GM20000 (cell line): Measurements from ENCODE around the gene USP49.
"Not testable (repeated sequence)": the region's sequence is repeated elsewhere in the genome, so short reads cannot be mapped to it uniquely, and the experiment has no call there.

Source experiments
- DNase-seq: peaks from one replicate; pipeline ENCODE4 v3.0.0; 2012; ENCODE audit warnings: low spot score
- CTCF ChIP-seq: IDR thresholded peaks from 2 replicates; pipeline ENCODE4 v1.5.1; 2012; ENCODE audit warnings: mild to moderate bottlenecking, control low read depth; ENCODE audit errors: extremely low read depth, missing control alignments

USP49 gene

GRCh38 chr6:41821266-41821665, 73.9 kb downstream of the USP49 start:
- TF ChIP-seq CTCF: no peak
- DNase-seq: no peak

- no peak for TF ChIP-seq CTCF
- DNase-seq: no peak
Observed at GRCh38 chr6:41818271-41819054, 76.7 kb downstream of the USP49 start.

- no peak for DNase-seq
- TF ChIP-seq CTCF: no peak
Observed at GRCh38 chr6:41815587-41815986, 79.6 kb downstream of the USP49 start.

GRCh38 chr6:41814629-41815028, 80.5 kb downstream of the USP49 start:
- no peak for TF ChIP-seq CTCF
- DNase-seq: no peak

- DNase-seq: no peak
- no peak for TF ChIP-seq CTCF
Observed at GRCh38 chr6:41813956-41814355, 81.2 kb downstream of the USP49 start.

- no peak for DNase-seq
- TF ChIP-seq CTCF: no peak
Observed at GRCh38 chr6:41813469-41813868, 81.7 kb downstream of the USP49 start.

GRCh38 chr6:41811946-41812345, 83.2 kb downstream of the USP49 start:
- not testable (repeated sequence) for DNase-seq

- no peak for DNase-seq
- no peak for TF ChIP-seq CTCF
Observed at GRCh38 chr6:41811095-41811494, 84.1 kb downstream of the USP49 start.
